ENCODE data around the gene NTN1. TPM values are rescaled to one million over a fixed set of nuclear protein-coding genes. Genes with fewer than 3 reads are reported as not detected.

NTN1 gene
- total RNA-seq, 1 donor from 2014 or later: 4.7 TPM

DNA sequence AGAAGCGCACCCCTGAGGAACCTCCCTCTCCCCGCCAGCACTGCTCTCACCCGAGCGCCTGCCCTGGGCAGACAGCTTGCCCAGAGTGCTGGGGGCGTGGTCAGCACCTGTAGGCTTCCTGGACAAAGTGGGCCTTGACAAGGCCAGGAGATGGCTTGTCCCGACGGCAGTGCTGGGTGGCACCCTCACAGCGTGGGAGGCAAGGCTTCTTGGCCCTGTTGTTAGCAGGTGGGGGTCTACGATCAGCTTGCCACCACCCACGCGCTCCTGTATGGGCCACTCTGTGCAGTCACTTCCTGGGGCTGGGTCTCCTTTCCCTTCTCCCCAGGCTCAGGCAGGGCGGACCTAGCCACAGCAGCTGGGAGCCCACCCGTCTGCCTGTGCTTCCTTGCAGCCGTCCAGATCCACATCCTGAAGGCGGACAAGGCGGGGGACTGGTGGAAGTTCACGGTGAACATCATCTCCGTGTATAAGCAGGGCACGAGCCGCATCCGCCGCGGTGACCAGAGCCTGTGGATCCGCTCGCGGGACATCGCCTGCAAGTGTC lies 218.0 kb downstream of the NTN1 start:
- intact Hi-C loops (cut with DNase I): no loop called here

DNA sequence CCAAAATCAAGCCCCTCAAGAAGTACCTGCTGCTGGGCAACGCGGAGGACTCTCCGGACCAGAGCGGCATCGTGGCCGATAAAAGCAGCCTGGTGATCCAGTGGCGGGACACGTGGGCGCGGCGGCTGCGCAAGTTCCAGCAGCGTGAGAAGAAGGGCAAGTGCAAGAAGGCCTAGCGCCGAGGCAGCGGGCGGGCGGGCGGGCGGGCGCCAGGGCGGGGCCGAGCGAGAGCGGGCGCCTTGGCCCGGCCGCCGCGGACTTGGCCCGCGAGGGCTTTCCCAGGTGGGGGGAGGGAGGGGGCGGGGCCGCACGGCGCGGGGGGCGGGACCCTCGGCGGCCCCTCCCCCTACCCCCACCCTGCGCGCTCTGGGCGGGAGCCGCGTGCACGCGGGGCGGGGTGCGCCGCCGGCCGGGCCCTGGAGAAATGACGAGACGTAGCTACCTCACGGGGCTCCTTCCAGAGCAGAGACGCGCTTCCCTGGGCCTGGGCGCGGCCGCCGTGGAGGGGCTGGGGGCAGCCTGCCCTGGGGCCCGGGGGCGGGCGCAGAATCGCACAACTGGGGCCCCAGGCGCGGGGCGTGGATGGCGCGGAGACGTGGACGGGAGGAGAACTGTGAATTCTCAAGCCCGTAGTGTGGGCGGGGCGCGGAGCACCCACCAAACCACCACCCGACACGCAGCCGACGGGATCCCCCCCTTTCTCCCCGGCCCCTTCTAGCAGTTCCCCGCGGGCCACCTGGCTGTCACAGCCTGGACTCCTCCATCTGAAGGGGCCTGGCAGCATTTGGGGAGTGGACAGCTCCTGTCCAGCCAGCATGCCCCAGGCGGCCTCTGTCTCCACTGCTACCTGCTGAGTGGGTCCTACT lies 218.7 kb downstream of the NTN1 start:
- intact Hi-C loops (cut with DNase I): loop anchor here (5.0 kb wide), 1 partner anchor 608 kb away; the partner anchor contains the start of gene MYH10
- Histone ChIP-seq H3K36me3 (no peaks in the 10 kb centered on the region), H3K4me1 (peaks cover 60% of the 10 kb centered on the region)

More for the DNA sequence above, 218.0 kb downstream of the NTN1 start:
- DNase-seq (ENCODE audit: extremely low spot score in 2 of 2): no peak
- no peaks in the 10 kb centered on the region for H3K36me3 ChIP-seq
- peak overlapping the region; percentile 97 for H3K27ac ChIP-seq
- TF ChIP-seq POLR2A (IDR thresholded peaks at IDR 0.05): no peak
- peak in 1 of 2 donors; percentile 19 for TF ChIP-seq POLR2AphosphoS5 (IDR thresholded peaks at IDR 0.05; ENCODE audit: insufficient read depth in 1 of 2, low read depth in 1 of 2)
- TF ChIP-seq, protein P1, sequence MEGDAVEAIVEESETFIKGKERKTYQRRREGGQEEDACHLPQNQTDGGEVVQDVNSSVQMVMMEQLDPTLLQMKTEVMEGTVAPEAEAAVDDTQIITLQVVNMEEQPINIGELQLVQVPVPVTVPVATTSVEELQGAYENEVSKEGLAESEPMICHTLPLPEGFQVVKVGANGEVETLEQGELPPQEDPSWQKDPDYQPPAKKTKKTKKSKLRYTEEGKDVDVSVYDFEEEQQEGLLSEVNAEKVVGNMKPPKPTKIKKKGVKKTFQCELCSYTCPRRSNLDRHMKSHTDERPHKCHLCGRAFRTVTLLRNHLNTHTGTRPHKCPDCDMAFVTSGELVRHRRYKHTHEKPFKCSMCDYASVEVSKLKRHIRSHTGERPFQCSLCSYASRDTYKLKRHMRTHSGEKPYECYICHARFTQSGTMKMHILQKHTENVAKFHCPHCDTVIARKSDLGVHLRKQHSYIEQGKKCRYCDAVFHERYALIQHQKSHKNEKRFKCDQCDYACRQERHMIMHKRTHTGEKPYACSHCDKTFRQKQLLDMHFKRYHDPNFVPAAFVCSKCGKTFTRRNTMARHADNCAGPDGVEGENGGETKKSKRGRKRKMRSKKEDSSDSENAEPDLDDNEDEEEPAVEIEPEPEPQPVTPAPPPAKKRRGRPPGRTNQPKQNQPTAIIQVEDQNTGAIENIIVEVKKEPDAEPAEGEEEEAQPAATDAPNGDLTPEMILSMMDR (IDR thresholded peaks at IDR 0.05): no peak
- peak overlapping the region; percentile 52 to 77 for H3K4me3 ChIP-seq
- peaks cover 60% of the 10 kb centered on the region for H3K4me1 ChIP-seq
- no peaks in the 10 kb centered on the region for H3K9me3 ChIP-seq
- no peaks in the 10 kb centered on the region for H3K27me3 ChIP-seq

DNA sequence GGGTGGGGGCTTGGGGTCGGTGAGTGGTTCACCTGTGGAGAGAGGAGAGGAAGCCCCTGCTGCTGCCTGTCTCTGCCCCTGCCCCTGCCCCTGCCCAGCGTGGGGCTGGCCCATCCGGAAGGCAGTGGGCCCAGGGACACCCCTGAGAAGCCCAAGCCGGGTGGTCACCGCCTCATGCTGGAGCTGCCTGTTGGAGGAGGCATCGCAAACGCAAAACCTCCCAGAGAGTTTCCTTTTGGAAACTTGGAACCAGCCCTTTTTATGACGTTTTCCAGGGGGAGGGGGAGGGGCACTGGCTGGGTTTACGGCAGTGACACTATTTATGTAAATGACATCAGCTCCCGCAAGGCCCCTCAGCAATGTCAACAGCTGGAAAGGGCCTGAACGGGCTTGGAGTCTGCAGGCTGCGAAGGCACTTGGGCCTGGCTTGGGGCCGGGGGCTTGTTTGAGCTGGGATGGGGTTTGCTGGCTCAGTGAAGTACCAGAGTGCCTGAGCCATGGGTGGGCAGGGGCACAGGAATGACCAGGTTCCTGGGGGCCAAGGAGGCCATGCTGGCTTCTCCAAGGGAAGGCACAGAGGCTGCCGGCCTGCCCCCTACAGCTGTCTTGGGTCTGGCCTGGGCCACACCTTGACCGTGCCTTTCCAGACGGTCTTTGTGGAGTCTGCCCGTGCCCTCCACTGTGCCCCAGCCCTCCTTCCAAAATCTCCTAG lies 219.5 kb downstream of the NTN1 start:
- DNase-seq (ENCODE audit: extremely low spot score in 2 of 2): no peak
- peaks cover 60% of the 10 kb centered on the region for H3K4me1 ChIP-seq
- no peaks in the 10 kb centered on the region for H3K27me3 ChIP-seq
- peak overlapping the region; percentile 97 for H3K27ac ChIP-seq
- H3K36me3 ChIP-seq: no peaks in the 10 kb centered on the region
- intact Hi-C loops (cut with DNase I): loop anchor here (5.0 kb wide), 1 partner anchor 609 kb away; the partner anchor contains the start of gene MYH10
- TF ChIP-seq POLR2AphosphoS5 (IDR thresholded peaks at IDR 0.05; ENCODE audit: insufficient read depth in 1 of 2, low read depth in 1 of 2): peak; percentile 69 to 72
- TF ChIP-seq, protein P1 (IDR thresholded peaks at IDR 0.05): no peak
- H3K9me3 ChIP-seq: no peaks in the 10 kb centered on the region
- H3K4me3 ChIP-seq: peak overlapping the region; percentile 52 to 77

More for the DNA sequence above, 218.7 kb downstream of the NTN1 start:
- Histone ChIP-seq H3K4me3 (peak overlapping the region; percentile 52 to 77), H3K27me3 (no peaks in the 10 kb centered on the region), H3K9me3 (no peaks in the 10 kb centered on the region), H3K27ac (peak overlapping the region; percentile 97)
- TF ChIP-seq, protein P1 (IDR thresholded peaks at IDR 0.05): no peak
- TF ChIP-seq POLR2A (IDR thresholded peaks at IDR 0.05) (peak in 1 of 2 donors; percentile 80), POLR2AphosphoS5 (IDR thresholded peaks at IDR 0.05; ENCODE audit: insufficient read depth in 1 of 2, low read depth in 1 of 2) (peak in 1 of 2 donors; percentile 43)
- no peak for DNase-seq (ENCODE audit: extremely low spot score in 2 of 2)

DNA sequence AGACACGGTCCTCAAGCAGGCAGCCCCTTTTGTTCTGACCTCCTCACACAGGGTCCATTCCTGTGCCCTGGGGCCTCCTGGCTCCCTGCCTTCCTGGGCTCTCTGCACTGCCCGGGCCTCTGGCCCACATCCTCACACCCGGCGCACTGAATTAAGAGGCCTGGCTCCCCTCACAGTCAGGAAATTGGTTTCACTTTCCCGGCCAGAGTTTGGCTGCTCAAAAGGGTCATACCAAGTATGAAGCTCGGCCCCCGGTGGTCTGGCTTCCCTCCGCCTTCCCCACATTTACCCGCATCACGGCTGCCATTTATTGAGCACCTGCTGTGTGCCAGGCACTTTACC lies 220.0 kb downstream of the NTN1 start:
- Histone ChIP-seq H3K27ac (peak overlapping the region; percentile 97), H3K4me1 (peaks cover 60% of the 10 kb centered on the region), H3K4me3 (no peak overlapping the region), H3K9me3 (no peaks in the 10 kb centered on the region), H3K27me3 (no peaks in the 10 kb centered on the region), H3K36me3 (no peaks in the 10 kb centered on the region)
- TF ChIP-seq POLR2A (IDR thresholded peaks at IDR 0.05): no peak
- TF ChIP-seq POLR2AphosphoS5 (IDR thresholded peaks at IDR 0.05; ENCODE audit: insufficient read depth in 1 of 2, low read depth in 1 of 2): no peak
- TF ChIP-seq, protein P1 (IDR thresholded peaks at IDR 0.05): no peak
- no peak for DNase-seq (ENCODE audit: extremely low spot score in 2 of 2)
- intact Hi-C loops (cut with DNase I): loop anchor here (5.0 kb wide), 1 partner anchor 609 kb away; the partner anchor contains the start of gene MYH10
